Astrocyte of the spinal cord (primary cell): ENCODE results near the gene MVP.
"Not testable (repeated sequence)": the region's sequence is repeated elsewhere in the genome, so short reads cannot be mapped to it uniquely, and the experiment has no call there.

ENCODE experiments used
- DNase-seq: peaks from one replicate; pipeline ENCODE4 v3.0.0; 2011; ENCODE audit warnings: low read depth, low spot score
- H3K4me3 ChIP-seq: 2 replicates; pipeline ENCODE4 v1.5.1; 2011; ENCODE audit warnings: low read depth, mild to moderate bottlenecking, low read length, moderate library complexity
- CTCF ChIP-seq: IDR thresholded peaks from 2 replicates; pipeline ENCODE4 v1.5.1; 2012; ENCODE audit warnings: low read depth, mild to moderate bottlenecking, low read length, inconsistent platforms
- in situ Hi-C: cut with HindIII; loops from 2 replicates; pipeline ENCODE4 v1.10.0; 2017; ENCODE audit warnings: low sequenced_read_pairs

MVP gene

DNA sequence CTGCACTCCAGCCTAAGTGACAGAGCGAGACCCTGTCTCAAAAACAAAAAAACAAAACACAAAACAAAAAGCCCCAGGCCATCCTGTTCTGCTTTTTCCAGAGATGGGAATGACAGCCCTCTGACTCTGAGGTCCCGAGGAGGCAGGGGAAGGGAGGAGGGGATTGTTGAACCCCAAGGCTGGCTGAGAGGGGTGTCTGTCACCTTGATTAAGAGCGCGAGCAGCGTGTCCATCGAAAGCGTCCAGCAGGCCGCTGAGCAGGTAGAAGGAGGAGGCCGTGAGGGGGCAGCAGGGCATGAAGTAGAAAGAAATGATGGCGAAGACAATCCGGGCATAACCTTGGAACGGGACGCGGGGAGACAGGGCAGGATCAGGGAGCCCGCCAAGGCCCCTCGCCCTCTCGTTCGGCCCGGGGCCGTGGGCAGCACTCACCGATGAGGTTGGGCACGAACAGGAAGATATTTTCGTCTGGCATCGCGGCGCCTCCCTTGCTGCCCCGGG is 42.2 kb downstream of the MVP start:
- DNase-seq, result no peak
- in situ Hi-C loops, result no loop called here
- peak; percentile 48 for TF ChIP-seq CTCF
- H3K4me3 ChIP-seq, result peak overlapping the region; percentile 80

DNA sequence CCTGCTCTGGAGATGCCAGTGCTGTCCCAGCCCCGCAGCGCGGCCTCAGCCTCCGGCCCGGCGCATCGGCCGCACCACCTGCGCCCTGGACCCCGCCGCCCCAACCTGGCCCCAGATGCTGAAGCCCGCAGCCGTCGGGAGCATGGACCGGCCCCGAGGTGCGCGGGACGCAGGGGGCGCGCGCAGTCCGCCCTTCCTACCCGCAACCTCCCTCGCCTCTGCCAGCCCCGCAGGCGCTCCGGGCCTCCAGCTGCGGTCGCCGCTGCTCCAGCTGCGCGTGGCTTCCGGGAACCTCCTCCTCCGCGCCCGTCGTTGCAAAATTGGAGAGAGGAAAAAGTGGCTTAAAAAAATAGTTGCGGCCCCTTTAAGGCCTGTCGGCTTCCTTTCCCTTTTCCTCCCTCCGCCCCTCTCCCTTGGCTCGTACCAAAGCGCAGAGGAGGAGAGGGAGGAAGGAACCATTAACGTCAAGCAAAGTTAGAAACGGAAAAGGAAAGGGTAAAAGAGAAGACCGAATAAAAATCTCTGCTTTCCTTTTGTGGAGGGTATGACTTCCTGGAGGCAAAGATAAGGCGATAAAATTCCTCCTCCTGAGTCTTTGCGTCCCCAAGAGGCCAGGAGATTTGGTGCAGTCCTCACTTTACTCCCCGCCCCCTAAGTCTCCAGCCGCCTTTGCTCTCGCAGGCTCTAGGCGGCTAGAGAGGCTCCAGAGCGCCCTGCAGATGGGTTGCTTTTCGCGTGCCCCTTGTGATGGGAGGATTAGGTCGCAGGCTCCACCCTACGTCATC is 42.8 kb downstream of the MVP start, which contains the start of gene CDIPT:
Gene CDIPT, minus strand, starts transcription at position 343 of the 785 bp plus-strand sequence. CDS start 369 bp downstream, outside the sequence.
- TF ChIP-seq CTCF, result peak; percentile 82
- peak; percentile 98 for DNase-seq
- in situ Hi-C loops, result no loop called here
- H3K4me3 ChIP-seq, result peak within 1 kb of the TSS; percentile 80

GRCh38 chr16:29863669-29863984 is 43.4 kb downstream of the MVP start:
- peak overlapping the region; percentile 21 for H3K4me3 ChIP-seq
- DNase-seq, result no peak
- in situ Hi-C loops, result no loop called here
- no peak for TF ChIP-seq CTCF

DNA sequence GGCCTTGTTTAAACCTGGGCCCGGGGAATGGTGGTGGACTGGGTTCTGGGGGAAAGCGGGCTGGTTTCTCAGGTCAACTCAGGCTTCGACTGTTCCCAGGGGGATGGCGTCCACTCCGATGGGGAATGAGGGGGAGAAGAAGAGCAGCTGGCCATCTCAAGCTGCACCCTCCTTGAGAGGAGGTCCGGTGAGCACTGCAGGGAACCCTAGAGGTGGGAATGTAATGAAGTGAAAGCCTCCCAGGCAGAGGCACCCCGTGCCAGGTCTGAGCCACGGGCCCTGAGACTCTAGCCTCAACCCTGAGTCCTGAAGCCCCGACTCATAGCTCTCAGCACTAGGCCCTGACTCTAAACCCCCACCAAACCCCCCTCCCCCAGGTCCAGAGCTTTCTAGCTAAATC is 43.9 kb downstream of the MVP start:
- in situ Hi-C loops, result no loop called here
- no peak for DNase-seq
- TF ChIP-seq CTCF, result no peak
- H3K4me3 ChIP-seq, result no peak overlapping the region

DNA sequence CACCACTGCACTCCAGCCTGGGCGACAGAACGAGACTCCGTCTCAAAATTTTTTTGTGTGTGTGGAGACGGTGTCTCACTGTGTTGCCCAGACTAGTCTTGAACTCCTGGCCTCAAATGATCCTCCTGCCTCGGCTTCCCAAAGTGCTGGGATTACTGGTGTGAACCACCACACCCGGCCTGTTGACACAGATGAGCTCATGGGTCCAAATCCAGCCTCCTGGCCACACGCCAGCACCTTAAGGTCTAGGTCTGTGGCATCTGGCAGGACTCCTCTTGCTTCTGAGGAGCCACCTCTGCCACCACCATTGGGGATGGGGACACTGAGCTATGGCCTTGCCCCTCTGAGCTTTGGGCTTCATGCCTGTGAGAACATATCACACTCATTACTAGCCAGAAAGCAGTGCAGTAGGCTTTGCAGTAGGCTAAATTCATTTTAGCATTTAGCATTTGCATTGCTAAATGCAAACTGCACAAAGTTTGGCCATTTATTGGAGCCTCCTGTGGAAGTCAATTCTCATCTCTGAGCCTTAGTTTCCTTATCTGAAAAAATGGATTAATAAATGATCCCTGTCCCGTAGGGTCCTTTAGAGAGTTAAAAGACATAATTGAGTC is 48.2 kb downstream of the MVP start:
- in situ Hi-C loops, result no loop called here
- no peak overlapping the region for H3K4me3 ChIP-seq
- no peak for TF ChIP-seq CTCF
- no peak for DNase-seq

DNA sequence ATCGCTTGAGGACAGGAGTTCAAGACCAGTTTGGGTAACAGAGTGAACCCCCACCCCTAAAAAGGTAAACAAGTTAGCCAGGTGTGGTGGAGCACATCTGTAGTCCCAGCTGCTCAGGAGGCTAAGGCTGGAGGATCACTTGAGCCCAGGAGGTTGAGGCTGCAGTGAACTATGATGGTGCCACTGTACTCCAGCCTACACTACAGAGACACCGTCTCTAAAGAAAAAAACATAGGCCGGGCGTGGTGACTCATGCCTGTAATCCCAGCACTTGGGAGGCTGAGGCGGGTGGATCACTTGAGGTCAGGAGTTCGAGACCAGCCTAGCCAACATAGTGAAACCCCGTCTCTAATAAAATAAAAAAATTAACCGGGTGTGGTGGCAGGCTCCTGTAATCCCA is 48.8 kb downstream of the MVP start:
- in situ Hi-C loops, DNase-seq, H3K4me3 ChIP-seq: not testable (repeated sequence)
